Uterus (tissue), 4 donors: Measurements from ENCODE around the gene MACO1. TPM values are rescaled to one million over a fixed set of nuclear protein-coding genes. Genes with fewer than 3 reads are reported as not detected.
A peak's percentile ranks its signal among the peaks of the same experiment; 100 is the strongest.

Source experiments
- DNase-seq, 2 donors: peaks; one replicate each; pipeline ENCODE4 v3.0.0-alpha.2; 2019 to 2020
- H3K27ac ChIP-seq, 2 donors: fragments of 200-600 bp; sonication (generic); 1 replicate in 1 of 2; 2 replicates in 1 of 2; pipeline ENCODE4 v1.5.1; 2016 to 2018
- H3K27me3 ChIP-seq, 2 donors: fragments of 200-600 bp; sonication (generic); one replicate each; pipeline ENCODE4 v1.5.1; 2018 to 2019; ENCODE audit warnings: control low read depth in 1 of 2
- H3K36me3 ChIP-seq, 2 donors: fragments of 200-600 bp; sonication (generic); one replicate each; pipeline ENCODE4 v1.5.1; 2019; ENCODE audit warnings: control low read depth in 1 of 2
- H3K4me1 ChIP-seq, 2 donors: fragments of 200-600 bp; sonication (generic); one replicate each; pipeline ENCODE4 v1.5.1; 2018 to 2019; ENCODE audit warnings: control low read depth in 1 of 2
- H3K4me3 ChIP-seq, 2 donors: fragments of 200-600 bp; sonication (generic); 1 replicate in 1 of 2; 2 replicates in 1 of 2; pipeline ENCODE4 v1.5.1; 2018 to 2019; ENCODE audit warnings: mild to moderate bottlenecking in 1 of 2
- H3K9me3 ChIP-seq, 2 donors: fragments of 200-600 bp; sonication (generic); one replicate each; pipeline ENCODE4 v1.5.1; 2019; ENCODE audit warnings: control low read depth in 1 of 2
- CTCF ChIP-seq, 4 experiments: fragments of 200-600 bp in 2 of 4; fragments of 450-650 bp in 2 of 4; sonication (generic) in 2 of 4; IDR thresholded peaks; one replicate each; pipeline ENCODE4 v1.5.1; 2016 to 2019; ENCODE audit warnings: antibody characterized with exemption in 4 of 4, mild to moderate bottlenecking in 2 of 4, moderate library complexity in 1 of 4
- POLR2A ChIP-seq, 2 donors: fragments of 450-650 bp; IDR thresholded peaks; one replicate each; pipeline ENCODE4 v1.6.1; 2016; ENCODE audit warnings: antibody characterized with exemption in 2 of 2, mild to moderate bottlenecking in 1 of 2, moderate library complexity in 1 of 2
- intact Hi-C: fragments of 100-400 bp; cut with DNase I; formaldehyde crosslinking; loops from one replicate; pipeline ENCODE4 v1.15.1; 2023; ENCODE audit warnings: low total_unique reads
- total RNA-seq, 4 donors: library from RNA; depleted of rRNA in 3 of 4; stranded (reverse); fragments of >200 nt in 3 of 4; gene quantifications; one replicate each; pipeline versions ENCODE4 v1.1.0 to v1.2.4, GENCODE V29; 2014 to 2023
- donor health status: DM: yes; HTN: yes; CAD: no.

MACO1 gene
- total RNA-seq, 4 donors from 2014 or later: 15.4 to 26.8 (median 20.2) TPM

- intact Hi-C loops: no loop called here
- TF ChIP-seq POLR2A (IDR thresholded peaks at IDR 0.05) (no peak), CTCF (IDR thresholded peaks at IDR 0.05) (peak; percentile 73 to 79 (median 75))
- no peaks in the 10 kb centered on the region for H3K27me3 ChIP-seq
- no peak overlapping the region for H3K27ac ChIP-seq
- no peaks in the 10 kb centered on the region for H3K4me1 ChIP-seq
- no peaks in the 10 kb centered on the region for H3K9me3 ChIP-seq
- H3K4me3 ChIP-seq: no peak overlapping the region
- peak; percentile 56 to 71 for DNase-seq
- no peaks in the 10 kb centered on the region for H3K36me3 ChIP-seq
Observed at GRCh38 chr1:25520446-25521061, 89.9 kb downstream of the MACO1 start.

- Histone ChIP-seq H3K9me3 (no peaks in the 10 kb centered on the region), H3K36me3 (no peaks in the 10 kb centered on the region), H3K27ac (no peak overlapping the region), H3K4me3 (no peak overlapping the region), H3K27me3 (no peaks in the 10 kb centered on the region), H3K4me1 (no peaks in the 10 kb centered on the region)
- intact Hi-C loops: no loop called here
- no peak for TF ChIP-seq CTCF (IDR thresholded peaks at IDR 0.05)
- no peak for TF ChIP-seq POLR2A (IDR thresholded peaks at IDR 0.05)
- DNase-seq: no peak
Observed at GRCh38 chr1:25522031-25522655, 91.4 kb downstream of the MACO1 start.

GRCh38 chr1:25523542-25523941, 92.8 kb downstream of the MACO1 start:
- intact Hi-C loops: no loop called here
- no peak overlapping the region for H3K4me3 ChIP-seq
- DNase-seq: no peak
- H3K27ac ChIP-seq: no peak overlapping the region
- no peaks in the 10 kb centered on the region for H3K36me3 ChIP-seq
- TF ChIP-seq POLR2A (IDR thresholded peaks at IDR 0.05) (no peak), CTCF (IDR thresholded peaks at IDR 0.05) (no peak)
- no peaks in the 10 kb centered on the region for H3K27me3 ChIP-seq
- no peaks in the 10 kb centered on the region for H3K4me1 ChIP-seq
- no peaks in the 10 kb centered on the region for H3K9me3 ChIP-seq

GRCh38 chr1:25524568-25525360, 94.1 kb downstream of the MACO1 start:
- no peak overlapping the region for H3K27ac ChIP-seq
- no peaks in the 10 kb centered on the region for H3K36me3 ChIP-seq
- H3K27me3 ChIP-seq: no peaks in the 10 kb centered on the region
- TF ChIP-seq CTCF (IDR thresholded peaks at IDR 0.05) (no peak), POLR2A (IDR thresholded peaks at IDR 0.05) (no peak)
- intact Hi-C loops: no loop called here
- no peak for DNase-seq
- H3K4me3 ChIP-seq: no peak overlapping the region
- no peaks in the 10 kb centered on the region for H3K9me3 ChIP-seq
- H3K4me1 ChIP-seq: no peaks in the 10 kb centered on the region

- no peaks in the 10 kb centered on the region for H3K27me3 ChIP-seq
- no peak for DNase-seq
Observed at GRCh38 chr1:25525361-25525688, 94.6 kb downstream of the MACO1 start.

More at GRCh38 chr1:25525361-25525688, 94.6 kb downstream of the MACO1 start:
- Histone ChIP-seq H3K27ac (no peak overlapping the region), H3K9me3 (no peaks in the 10 kb centered on the region), H3K36me3 (no peaks in the 10 kb centered on the region), H3K4me3 (no peak overlapping the region), H3K4me1 (no peaks in the 10 kb centered on the region)
- no peak for TF ChIP-seq CTCF (IDR thresholded peaks at IDR 0.05)
- intact Hi-C loops: no loop called here
